Common myeloid progenitor, CD34-positive (primary cell): ENCODE measurements around the gene SPEG.

Experiments used
- CTCF ChIA-PET: fragments of 350-600 bp; sonication (Branson Sonifier 250); formaldehyde crosslinking; loops from one replicate; lab custom pipeline; 2021; ENCODE audit warnings: antibody characterized with exemption; lab: Charles Lee
- POLR2A ChIA-PET: fragments of 350-600 bp; sonication (Branson Sonifier 250); formaldehyde crosslinking; loops from one replicate; lab custom pipeline; 2021; ENCODE audit warnings: antibody characterized with exemption; lab: Charles Lee
- DNase-seq, 3 donors: peaks; one replicate each; pipeline versions ENCODE4 v3.0.0 to v3.0.0-alpha.2; 2013
- H3K27ac ChIP-seq, 2 experiments: 1 replicate in 1 of 2; 2 replicates in 1 of 2; pipeline ENCODE4 v1.7.0; 2013; ENCODE audit warnings: inconsistent platforms in 2 of 2, low read length in 2 of 2, mild to moderate bottlenecking in 2 of 2, low read depth in 1 of 2, moderate library complexity in 1 of 2; ENCODE audit not compliant: severe bottlenecking in 2 of 2, insufficient read depth in 1 of 2, poor library complexity in 1 of 2
- H3K27me3 ChIP-seq, 5 experiments: replicated peaks in 2 of 5; 1 replicate in 3 of 5; 2 replicates in 2 of 5; pipeline versions ENCODE4 v1.6.1 to v1.7.0; 2013; ENCODE audit warnings: low read length in 4 of 5, mild to moderate bottlenecking in 2 of 5, moderate library complexity in 2 of 5, inconsistent platforms in 1 of 5; ENCODE audit not compliant: insufficient read depth in 5 of 5, control insufficient read depth in 4 of 5
- H3K36me3 ChIP-seq, 4 experiments: 1 replicate in 2 of 4; 2 replicates in 2 of 4; pipeline versions ENCODE4 v1.6.1 to v1.7.0; 2013; ENCODE audit warnings: low read length in 3 of 4, control low read depth in 1 of 4, mild to moderate bottlenecking in 1 of 4; ENCODE audit not compliant: control insufficient read depth in 4 of 4, insufficient read depth in 4 of 4
- H3K4me1 ChIP-seq, 4 experiments: 1 replicate in 3 of 4; 2 replicates in 1 of 4; pipeline versions ENCODE4 v1.6.1 to v1.7.1; 2013; ENCODE audit warnings: low read length in 3 of 4, mild to moderate bottlenecking in 3 of 4, control low read depth in 1 of 4, inconsistent platforms in 1 of 4, moderate library complexity in 1 of 4; ENCODE audit not compliant: control insufficient read depth in 4 of 4, insufficient read depth in 4 of 4; ENCODE audit errors: control extremely low read depth in 1 of 4
- H3K4me3 ChIP-seq, 7 experiments: 1 replicate in 4 of 7; 2 replicates in 3 of 7; pipeline versions ENCODE4 v1.5.1 to v1.7.0; 2013; ENCODE audit warnings: mild to moderate bottlenecking in 7 of 7, low read length in 6 of 7, moderate library complexity in 6 of 7, inconsistent platforms in 2 of 7, low read depth in 2 of 7, control low read depth in 1 of 7; ENCODE audit not compliant: insufficient read depth in 4 of 7, control insufficient read depth in 1 of 7; ENCODE audit errors: extremely low read depth in 1 of 7
- H3K9me3 ChIP-seq, 5 experiments: 1 replicate in 4 of 5; 2 replicates in 1 of 5; pipeline versions ENCODE4 v1.6.1 to v1.7.1; 2013; ENCODE audit warnings: low read length in 4 of 5, mild to moderate bottlenecking in 2 of 5, inconsistent platforms in 1 of 5, low read depth in 1 of 5, moderate library complexity in 1 of 5; ENCODE audit not compliant: control insufficient read depth in 4 of 5, insufficient read depth in 2 of 5; ENCODE audit errors: control extremely low read depth in 1 of 5
- WGBS: methylation state at CpG from one replicate; pipeline ENCODE4 v1.1.5; 2013; ENCODE audit not compliant: insufficient coverage; 5-methylcytosine and 5-hydroxymethylcytosine counted together

SPEG gene

GRCh38 chr2:219517954-219518778 lies 83.5 kb downstream of the SPEG start:
- no peak for DNase-seq
- ChIA-PET POLR2A (no interaction called here), CTCF (interaction anchor here (1.0 to 60.5 kb wide), 5 partner anchors 6 to 154 kb away, joined by 3 to 1724 read pairs (median 8); partner anchors contain the start of genes ASIC4, CHPF, GMPPA and TMEM198)
- no peaks in the 10 kb centered on the region for H3K36me3 ChIP-seq
- H3K4me1 ChIP-seq: peaks cover 0 to 48% (median 31%) of the 10 kb centered on the region in 4 experiments
- WGBS: 71% methylated on average over 7 of the region's 10 CpGs
- H3K9me3 ChIP-seq: no peaks in the 10 kb centered on the region
- H3K27me3 ChIP-seq: peaks cover 0 to 89% (median 27%) of the 10 kb centered on the region in 5 experiments
- H3K4me3 ChIP-seq: no peak overlapping the region
- no peak overlapping the region for H3K27ac ChIP-seq

- POLR2A ChIA-PET: no interaction called here
- CTCF ChIA-PET: interaction anchor here (0.6 to 60.5 kb wide), 5 partner anchors 5 to 116 kb away, joined by 3 to 1724 read pairs (median 8); partner anchors contain the start of genes ASIC4, CHPF, GMPPA and TMEM198
- H3K4me3 ChIP-seq: no peak overlapping the region
- peaks cover 0 to 39% (median 20%) of the 10 kb centered on the region in 4 experiments for H3K4me1 ChIP-seq
- peaks cover 9 to 90% (median 32%) of the 10 kb centered on the region in 5 experiments for H3K27me3 ChIP-seq
- H3K9me3 ChIP-seq: no peaks in the 10 kb centered on the region
- no peak for DNase-seq
- WGBS: over 99% methylated on average over 7 of the region's 9 CpGs
- H3K36me3 ChIP-seq: no peaks in the 10 kb centered on the region
- H3K27ac ChIP-seq: no peak overlapping the region
Observed at GRCh38 chr2:219519526-219519916, 84.9 kb downstream of the SPEG start.

GRCh38 chr2:219520079-219520478 lies 85.4 kb downstream of the SPEG start:
- peaks cover 0 to 33% (median 16%) of the 10 kb centered on the region in 4 experiments for H3K4me1 ChIP-seq
- ChIA-PET POLR2A (interaction anchor here (0.8 kb wide), 1 partner anchor 38 kb away, joined by 3 read pairs; no protein-coding TSS in a partner anchor), CTCF (interaction anchor here (0.6 to 60.5 kb wide), 5 partner anchors 4 to 112 kb away, joined by 3 to 1724 read pairs (median 6); partner anchors contain the start of genes ASIC4, CHPF, GMPPA and TMEM198)
- no peak for DNase-seq
- no peak overlapping the region for H3K27ac ChIP-seq
- no peaks in the 10 kb centered on the region for H3K9me3 ChIP-seq
- peaks cover 9 to 90% (median 33%) of the 10 kb centered on the region in 5 experiments for H3K27me3 ChIP-seq
- WGBS: 66% methylated on average over 7 of the region's 8 CpGs
- no peaks in the 10 kb centered on the region for H3K36me3 ChIP-seq
- H3K4me3 ChIP-seq: no peak overlapping the region

GRCh38 chr2:219521066-219521880 lies 86.6 kb downstream of the SPEG start:
- ChIA-PET POLR2A (no interaction called here), CTCF (interaction anchor here (1.4 to 60.5 kb wide), 6 partner anchors 3 to 121 kb away, joined by 3 to 1724 read pairs (median 6); partner anchors contain the start of genes ASIC4, CHPF, GMPPA and TMEM198)
- peaks cover 0 to 35% (median 16%) of the 10 kb centered on the region in 4 experiments for H3K4me1 ChIP-seq
- peaks cover 11 to 90% (median 36%) of the 10 kb centered on the region in 5 experiments for H3K27me3 ChIP-seq
- H3K27ac ChIP-seq: peak overlapping the region in 1 of 2 experiments; percentile 34
- WGBS: 6% methylated on average over 10 of the region's 14 CpGs
- peak overlapping the region in 2 of 7 experiments; percentile 26 to 34 for H3K4me3 ChIP-seq
- no peaks in the 10 kb centered on the region for H3K9me3 ChIP-seq
- H3K36me3 ChIP-seq: no peaks in the 10 kb centered on the region
- peak; percentile 52 to 74 (median 64) for DNase-seq

GRCh38 chr2:219522111-219523030 lies 87.7 kb downstream of the SPEG start:
- peak overlapping the region in 2 of 7 experiments; percentile 36 to 44 for H3K4me3 ChIP-seq
- WGBS: 1% methylated on average over 59 of the region's 70 CpGs

More at GRCh38 chr2:219522111-219523030, 87.7 kb downstream of the SPEG start:
- Histone ChIP-seq H3K27me3 (peaks cover 11 to 90% (median 32%) of the 10 kb centered on the region in 5 experiments), H3K9me3 (no peaks in the 10 kb centered on the region), H3K36me3 (no peaks in the 10 kb centered on the region), H3K27ac (peak overlapping the region in 1 of 2 experiments; percentile 34), H3K4me1 (peaks cover 0 to 28% (median 18%) of the 10 kb centered on the region in 4 experiments)
- ChIA-PET CTCF (interaction anchor here (1.1 to 60.5 kb wide), 8 partner anchors 2 to 127 kb away, joined by 3 to 1724 read pairs (median 6); partner anchors contain the start of genes ASIC4, CHPF, GMPPA and TMEM198), POLR2A (no interaction called here)
- peak in 2 of 3 donors; percentile 43 to 44 for DNase-seq
